Activated effector memory CD4-positive, alpha-beta T cell treated with anti-CD3 and anti-CD28 coated beads, Interleukin-2, amount 50 U/mL, for 16 hours (primary cell): ENCODE results near the gene LYSMD3.
A peak's percentile ranks its signal among the peaks of the same experiment; 100 is the strongest.
"Not testable (repeated sequence)": the region's sequence is repeated elsewhere in the genome, so short reads cannot be mapped to it uniquely, and the experiment has no call there.

ENCODE experiments used
- DNase-seq: peaks from one replicate; pipeline ENCODE4 v3.0.0-alpha.2; 2020

Gene LYSMD3

DNA sequence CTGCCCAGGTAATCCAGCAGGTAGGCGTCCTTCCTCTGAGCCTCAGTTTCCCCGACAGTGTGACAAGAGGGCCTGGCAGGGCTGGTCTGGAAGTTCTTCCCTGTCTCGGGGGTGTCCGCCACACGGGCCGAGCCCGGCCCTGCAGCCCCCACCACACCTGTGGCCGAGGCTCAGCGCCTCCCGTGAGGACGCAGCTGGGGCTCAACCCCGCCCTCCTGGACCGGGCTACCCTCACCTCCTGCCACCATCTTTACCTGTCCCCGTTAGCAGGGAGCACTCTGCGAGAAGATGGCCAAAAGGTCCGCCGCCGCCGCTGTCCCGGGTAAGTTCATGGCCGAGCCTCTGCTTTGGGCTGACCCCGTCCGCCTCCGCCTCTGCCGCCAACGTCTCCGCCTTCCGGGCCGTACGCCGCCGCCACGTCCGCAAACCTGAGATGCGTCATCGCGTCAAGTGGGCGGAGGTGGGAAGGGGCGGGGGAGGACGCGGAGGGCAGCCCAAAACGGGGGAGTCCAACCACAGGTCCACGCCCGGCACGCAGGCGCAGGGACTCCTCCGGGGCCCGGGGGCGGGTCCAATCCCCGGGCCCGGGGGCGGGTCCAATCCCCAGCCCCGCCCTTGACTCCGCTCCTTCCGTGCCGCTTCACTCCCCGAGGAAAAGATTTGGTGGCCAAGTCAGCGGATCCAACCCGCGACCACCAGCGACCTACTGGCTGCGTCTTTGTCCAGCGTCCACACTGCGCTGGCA, at the start of gene LYSMD3:
TSS of gene LYSMD3 (minus strand) at position 391 of the 745 bp plus-strand sequence. CDS start 4,295 bp downstream, outside the sequence.
- DNase-seq = peak; percentile 99

DNA sequence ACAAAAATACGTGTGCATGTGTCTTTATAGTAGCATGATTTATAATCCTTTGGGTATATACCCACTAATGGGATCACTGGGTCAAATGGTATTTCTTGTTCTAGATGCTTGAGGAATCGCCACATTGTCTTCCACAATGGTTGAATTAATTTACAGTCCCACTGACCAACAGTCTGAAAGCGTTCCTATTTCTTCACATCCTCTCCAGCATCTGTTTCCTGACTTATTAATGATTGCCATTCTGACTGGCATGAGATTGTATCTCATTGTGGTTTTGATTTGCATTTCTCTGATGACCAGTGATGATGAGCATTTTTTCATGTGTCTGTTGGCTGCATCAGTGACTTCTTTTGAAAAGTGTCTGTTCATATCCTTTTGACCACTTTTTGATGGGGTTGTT, 47.2 kb upstream of the LYSMD3 start:
- not testable (repeated sequence) for DNase-seq

DNA sequence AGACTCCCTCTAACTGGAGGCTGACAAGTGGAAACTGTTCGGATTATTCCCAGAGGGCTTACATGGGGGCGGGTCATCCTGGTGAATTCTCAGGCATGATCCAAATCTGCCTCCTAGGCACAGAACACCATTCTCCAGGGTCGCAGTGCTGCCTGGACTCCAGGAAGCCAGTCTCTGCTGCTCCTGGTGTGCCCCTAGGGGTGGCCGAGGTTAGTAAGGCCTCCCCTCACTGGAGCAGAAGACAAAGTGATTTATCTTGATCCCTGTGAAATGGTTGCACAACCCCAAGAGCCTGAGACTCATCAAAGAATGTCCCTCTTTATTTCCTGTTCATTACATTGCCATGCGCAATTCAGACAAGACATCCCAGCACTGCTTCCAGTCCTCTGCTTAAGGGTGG, 46.3 kb upstream of the LYSMD3 start:
- no peak for DNase-seq

DNA sequence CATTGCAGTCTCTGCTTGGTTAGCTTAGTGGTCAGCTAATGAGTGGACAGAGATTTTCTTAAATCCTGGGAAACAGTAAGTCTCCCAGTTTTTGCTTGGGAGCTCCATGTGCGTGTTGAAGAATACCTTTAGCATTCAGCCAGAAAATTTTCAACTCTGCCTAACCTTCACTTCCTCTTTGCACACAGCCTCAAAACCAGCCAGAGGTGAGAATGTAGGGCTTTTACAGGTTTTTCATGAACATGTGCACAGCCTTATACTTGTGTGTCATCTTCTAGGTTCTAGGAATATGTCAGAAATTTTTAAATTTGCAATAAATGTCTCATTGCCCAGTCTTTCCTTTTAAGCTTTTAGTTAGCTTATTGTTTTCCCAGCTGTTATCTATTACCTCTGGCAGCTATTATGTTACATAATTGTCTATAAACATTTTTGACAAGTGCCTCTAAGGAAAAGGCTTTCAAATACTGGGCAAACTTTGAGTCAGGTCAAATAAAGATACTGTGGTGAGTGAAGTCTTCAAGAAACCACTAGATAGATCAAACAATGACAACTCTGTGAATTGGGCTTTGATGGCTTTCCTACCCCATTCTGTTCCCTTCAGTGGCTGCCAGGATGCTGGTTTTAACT, 41.9 kb upstream of the LYSMD3 start:
- DNase-seq = no peak

DNA sequence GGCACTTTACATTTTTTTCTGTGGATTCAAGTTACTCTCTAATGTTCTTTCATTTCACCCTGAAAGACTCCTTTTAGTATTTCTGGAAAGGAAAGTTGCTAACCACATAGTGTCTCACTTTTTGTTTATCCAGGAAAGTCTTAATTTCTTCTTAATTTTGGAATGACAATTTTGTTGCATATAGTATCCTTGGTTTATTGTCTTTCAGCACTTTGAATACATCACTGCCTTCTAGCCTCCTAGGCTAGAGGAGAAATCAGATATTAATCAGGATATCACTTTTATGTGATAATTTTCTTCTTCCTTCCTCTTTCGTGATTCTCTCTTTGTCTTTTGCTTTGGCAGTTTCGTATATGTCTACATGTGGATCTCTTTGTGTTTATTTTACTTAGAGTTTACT, 40.6 kb upstream of the LYSMD3 start:
- DNase-seq = no peak

DNA sequence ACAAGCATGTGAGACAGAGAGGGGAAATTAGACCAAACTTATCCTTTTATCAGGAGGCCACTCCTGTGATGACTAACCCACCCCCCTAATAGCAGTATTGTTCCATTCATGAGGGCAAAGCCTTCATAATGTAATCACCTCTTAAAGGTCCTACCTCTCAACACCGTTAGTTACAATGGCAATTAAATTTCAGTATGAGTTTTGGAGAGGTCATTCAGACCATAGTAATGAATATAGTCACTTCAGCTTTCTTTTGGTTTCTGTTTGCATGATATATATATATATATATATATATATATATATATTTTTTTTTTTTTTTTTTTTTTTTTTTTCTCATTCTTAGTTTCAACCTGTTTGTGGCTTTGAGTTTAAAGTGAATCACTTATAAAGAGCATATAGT, 39.7 kb upstream of the LYSMD3 start:
- DNase-seq = no peak

DNA sequence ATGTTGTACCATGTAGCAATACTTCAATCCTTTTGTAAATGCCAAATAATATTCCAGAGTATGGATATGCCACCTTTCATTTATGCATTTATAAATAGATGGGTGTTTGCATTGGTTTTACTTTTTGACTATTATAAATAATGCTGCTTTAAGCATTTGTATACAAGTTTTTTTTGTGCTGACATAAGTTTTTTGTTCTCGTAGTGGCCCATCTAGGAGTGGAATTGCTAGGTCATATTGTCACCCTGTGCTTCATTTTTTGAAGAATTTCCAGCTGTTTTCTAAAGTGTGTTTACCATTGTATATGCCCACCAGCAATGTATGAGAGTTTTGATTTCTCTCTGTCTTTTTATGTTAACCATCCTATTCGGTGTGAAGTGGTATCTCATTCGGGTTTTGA, 36.1 kb upstream of the LYSMD3 start:
- DNase-seq = no peak

DNA sequence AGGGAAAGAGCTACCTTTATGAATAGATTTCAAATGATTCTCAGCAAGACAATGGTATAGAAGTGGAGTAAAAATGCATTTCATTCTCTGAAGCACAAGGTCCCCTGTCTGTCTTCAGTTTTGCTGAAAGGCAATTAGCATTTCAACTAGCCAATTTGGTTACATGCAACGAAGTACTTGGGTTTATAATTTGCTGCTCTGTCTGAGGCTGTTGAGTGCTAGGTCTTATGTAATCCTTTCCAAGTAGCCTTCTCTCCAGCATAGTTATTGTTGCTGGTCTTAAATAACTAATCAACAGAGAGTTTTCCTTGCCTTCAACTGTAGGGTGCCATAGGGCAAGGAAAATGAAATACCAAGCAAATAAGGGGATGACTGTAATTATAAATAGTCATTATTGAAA, 33.7 kb upstream of the LYSMD3 start:
- DNase-seq = no peak

DNA sequence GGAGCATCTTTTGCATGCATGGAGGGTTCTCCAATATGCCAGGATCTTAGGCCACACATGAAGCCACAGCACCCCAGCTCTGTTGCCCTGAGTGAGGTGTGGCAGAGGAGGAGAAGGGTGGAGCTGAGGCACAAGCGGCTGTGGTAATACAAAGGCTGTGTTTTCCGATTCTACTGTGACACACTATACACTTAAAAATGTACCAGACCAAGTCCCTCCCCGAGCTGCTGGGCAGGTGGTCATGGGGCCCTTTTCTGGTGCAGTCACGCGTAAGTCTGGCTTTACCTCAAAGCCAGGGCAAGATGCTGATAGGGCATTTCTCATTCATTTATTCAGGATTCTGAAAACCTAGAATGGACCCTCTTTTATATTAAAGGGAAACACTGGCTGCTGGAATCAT, 33.0 kb upstream of the LYSMD3 start:
- DNase-seq = no peak

DNA sequence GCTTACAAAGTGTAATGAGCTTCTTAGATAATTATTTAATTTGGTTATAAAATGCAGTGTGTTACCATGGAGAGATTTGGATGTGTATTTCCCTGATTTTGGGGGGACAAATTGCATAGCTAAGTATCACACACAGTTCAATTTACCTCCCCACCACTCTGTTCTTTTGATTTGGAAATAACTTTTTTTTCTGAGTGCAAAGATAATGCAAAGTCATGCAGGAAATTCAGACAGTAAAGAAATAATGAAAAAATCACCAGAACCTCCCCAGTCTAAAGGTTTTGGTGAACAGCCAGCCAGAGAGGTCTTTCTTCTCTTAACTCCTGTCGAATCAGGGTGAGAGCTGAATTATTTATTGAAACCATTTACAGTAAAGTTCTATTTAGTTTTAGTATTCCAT, 32.4 kb upstream of the LYSMD3 start:
- no peak for DNase-seq

DNA sequence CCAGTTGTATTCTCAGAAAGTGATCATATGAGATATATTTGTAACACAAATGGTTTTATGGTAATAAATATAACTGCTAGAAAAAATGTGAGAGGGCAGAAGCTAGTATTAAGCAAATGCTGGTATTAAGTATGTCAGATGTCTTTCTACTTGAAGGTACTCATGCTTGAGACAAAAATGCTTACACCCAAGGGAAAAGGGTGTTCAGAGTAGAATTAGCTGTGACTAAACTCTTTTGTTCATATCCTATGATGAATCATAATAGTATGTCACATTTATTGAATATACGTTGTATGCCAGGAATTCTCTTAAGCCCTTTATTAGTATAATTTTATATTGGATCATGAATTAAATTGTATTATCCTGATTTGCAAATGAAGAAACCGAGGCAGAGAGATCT, 31.4 kb upstream of the LYSMD3 start:
- no peak for DNase-seq

DNA sequence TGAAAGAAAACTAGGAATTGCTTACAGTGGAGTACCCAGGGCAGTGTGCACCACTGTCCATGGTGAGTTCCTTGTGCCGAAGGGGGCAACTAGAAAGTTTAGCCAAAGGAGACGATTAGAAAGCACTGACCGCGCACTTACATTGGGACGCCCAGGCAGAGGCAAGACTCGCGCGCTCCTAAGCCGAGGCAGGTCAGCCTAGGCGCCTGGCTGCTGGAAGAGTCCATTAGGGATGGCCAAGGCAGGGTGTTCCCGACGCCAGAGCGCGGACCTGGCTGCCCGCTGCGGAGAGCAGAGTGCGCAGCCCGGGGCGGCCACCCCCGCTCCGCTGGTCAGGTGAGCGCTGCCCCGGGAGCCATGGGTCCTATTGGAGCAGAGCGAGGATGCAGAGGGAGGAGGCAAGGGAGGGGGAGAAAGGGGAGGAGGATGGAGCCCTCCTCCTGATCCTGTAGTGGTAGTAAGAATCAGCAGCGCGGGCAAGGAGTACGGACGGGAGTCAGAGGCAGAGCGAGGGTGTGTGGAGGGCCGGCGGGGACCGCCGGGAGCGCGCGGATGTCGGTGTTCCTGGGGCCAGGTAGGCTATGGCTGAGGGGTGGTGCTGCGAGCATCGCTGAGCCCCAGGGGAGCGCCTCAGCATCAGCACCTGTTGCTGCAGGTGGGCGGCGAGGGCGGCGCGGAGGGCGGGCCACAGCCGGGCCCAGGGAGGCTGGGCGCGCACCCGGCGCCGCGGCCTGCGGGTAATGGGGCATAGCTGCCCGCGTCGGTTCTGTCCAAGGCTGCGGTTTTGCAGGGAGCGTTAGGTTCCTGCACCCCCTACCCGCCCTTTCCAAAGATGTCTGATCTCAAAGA, 29.2 kb upstream of the LYSMD3 start, which contains the start of gene ADGRV1:
TSS of gene ADGRV1 (plus strand) at position 454 of the 849 bp plus-strand sequence. CDS start at position 553, 99 bp downstream.
- no peak for DNase-seq

DNA sequence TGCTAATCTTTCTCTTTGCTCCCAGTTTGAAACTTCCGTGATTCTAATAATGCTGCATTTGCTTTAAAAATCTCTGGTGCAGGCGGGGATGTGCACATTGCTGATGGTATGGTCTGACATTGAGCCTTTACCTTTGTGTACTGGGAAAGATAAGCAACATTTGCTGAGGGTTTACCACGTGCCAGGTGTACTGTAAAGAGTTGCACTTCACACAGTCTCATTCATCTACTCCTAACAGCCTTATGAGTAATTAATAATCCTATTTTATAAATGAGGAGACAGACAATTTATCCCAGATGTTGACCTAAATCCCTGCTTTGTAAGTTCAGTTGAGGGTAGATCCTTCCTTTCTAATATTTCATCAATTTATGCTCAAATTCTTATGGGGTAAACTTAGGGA, 28.5 kb upstream of the LYSMD3 start:
- no peak for DNase-seq

DNA sequence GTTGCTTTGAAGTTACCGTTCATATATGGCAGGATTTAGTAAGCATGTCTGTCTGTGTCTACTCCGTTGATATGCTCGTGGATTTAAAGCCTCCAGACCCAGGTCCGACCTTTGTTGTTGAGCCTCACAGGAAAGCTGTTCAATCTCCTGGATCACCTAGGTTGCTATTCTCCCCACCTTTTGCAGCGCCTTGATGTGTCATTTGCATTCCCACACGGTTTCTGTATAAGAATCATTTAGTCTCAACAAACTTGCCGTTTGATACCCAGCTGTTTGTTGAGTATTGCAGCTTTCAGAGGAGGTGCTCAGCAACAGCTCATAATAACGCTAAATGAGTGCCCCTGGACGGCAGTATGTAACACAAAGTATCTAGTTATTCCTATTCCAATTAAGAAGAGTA, 28.0 kb upstream of the LYSMD3 start:
- no peak for DNase-seq

DNA sequence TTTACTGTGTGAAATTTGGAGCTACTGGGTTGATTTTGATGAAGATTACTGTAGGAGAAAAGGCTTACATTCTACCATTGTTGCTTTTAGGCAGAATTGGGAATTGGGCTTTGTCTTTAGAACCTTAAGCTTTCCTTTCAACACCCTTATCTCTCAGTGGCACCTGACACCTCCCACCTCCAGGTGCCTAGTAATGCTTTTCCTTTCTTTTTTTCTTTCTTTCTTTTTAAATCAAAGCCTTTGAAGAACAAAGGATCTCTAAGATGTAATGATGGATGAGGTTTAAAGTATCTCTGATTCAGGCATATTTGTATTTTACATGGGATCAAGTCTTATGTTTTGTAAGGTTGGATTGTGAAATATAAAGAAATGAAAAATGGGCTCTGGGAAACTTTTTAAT, 26.3 kb upstream of the LYSMD3 start:
- DNase-seq = no peak

DNA sequence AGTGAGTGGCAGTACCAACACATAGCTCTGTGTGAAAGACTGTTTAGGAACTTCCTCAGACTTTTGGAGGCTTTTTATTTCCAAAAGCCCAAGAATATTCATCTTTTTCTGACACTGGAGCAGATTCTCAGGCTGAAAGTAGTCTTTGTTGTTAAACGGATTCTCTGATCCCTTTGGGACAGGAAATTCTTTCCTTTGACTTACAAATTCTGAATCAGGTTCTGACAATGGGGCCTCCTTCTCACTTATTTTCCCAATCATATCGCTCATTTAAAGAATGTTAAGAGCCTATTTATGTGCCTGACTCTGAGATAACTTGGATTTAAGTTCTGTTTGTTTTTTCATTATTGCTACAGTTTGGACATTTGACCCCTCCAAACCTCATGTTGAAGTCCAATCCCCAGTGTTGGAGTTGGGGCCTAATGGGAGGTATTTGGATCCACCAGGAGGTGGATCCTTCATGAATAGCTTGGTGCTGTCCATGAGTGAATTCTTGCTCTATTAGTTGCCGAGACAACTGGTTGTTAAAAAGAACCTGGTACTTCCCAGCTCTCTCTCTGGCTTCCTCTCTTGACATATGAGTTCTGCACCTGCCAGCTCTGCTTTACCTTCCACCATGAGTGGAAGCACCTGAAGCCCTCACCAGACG, 25.1 kb upstream of the LYSMD3 start:
- no peak for DNase-seq

DNA sequence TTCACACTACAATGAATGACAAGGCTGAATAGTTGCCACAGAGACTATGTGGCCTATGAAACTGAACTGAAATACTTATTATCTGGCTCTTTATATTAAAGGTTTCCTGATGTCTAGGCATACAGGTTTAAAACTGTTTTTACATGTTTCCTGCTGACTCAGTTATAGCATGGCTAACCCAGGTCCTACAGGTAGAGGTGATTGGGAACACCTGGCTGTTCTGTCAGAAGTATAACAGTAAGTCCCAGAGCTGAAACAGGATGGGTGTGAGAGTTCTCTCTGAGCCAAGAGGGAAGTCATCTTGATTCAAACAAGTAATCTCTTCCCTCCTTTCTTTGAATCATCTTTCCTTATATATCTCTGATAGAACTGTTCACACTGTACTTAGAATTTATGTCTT, 24.3 kb upstream of the LYSMD3 start:
- no peak for DNase-seq

DNA sequence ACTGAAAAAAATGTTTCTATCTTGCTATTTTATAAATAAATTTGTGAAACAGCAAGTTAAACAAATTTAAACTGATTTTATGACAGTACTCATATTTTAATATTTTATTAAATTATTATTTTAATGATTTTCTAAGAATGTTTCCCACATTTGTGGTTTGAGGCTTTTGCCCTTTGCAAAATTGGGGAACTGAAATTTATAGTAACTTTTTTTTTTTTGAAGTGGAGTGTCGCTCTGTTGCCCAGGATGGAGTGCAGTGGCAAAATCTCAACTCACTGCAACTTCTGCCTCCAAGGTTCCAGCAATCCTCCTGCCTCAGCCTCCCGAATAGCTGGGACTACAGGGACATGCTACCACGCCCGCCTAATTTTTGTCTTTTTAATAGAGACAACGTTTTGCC, 22.0 kb upstream of the LYSMD3 start:
- DNase-seq = no peak

DNA sequence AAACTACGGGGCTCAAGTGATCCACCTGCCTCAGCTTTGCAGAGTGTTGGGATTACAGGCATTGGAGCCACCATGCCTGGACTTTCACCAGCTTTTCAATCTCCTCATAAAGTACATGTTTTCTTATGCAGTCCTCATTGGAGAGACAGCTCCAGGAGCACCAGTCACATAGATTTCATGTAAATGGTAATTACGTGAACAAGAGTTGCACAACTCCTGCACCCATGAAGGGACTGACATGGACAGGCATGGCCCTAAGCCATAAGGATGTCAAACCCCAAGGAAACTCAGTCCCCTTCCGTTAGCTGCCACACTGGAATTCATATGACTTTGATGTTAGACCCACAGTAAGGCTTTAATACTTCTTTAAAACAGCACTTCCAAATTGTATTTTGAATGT, 21.6 kb upstream of the LYSMD3 start:
- DNase-seq = no peak

DNA sequence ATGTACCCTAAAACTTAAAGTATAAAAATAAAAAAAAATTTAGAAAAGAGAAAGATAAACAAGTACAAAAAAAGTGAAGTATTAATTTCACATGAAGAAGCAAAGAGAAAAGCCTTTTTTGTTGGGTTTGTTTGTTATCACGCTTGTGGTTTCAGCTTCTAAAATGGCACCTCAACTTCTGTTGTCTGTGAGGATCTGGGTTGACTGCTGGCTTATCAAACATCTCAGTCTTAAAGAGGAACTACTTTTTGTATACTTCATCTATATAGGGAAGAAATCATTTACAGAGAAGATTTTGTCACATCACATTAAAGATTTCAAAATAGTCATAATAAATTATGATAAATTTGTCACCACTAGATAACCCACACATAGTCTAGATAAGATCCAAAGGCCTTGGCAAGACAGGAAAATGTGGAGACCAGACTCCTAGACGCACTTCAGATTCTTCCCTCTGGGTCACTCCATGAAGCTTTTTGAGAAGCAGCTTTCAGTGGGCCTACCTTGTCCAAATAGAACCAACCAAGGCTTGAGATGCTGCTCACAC, 20.4 kb upstream of the LYSMD3 start:
- no peak for DNase-seq

DNA sequence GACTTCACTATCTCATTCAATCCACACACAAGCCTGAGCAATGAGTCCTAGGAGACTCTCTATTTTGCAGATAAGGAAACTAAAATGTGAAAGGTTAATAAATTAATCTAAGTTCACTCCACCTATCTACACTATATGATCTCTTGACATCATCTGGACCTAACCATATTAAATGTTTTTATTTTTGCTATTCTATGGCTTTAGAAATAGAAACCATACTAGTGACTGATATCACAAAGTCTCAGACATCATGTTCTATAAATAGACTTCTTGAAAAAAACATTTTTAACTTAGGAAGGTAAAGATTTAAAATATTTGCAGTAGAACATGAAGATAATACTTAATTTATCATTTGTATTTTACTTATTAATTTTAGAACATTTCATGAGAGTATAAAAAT, 19.8 kb upstream of the LYSMD3 start:
- DNase-seq = no peak

DNA sequence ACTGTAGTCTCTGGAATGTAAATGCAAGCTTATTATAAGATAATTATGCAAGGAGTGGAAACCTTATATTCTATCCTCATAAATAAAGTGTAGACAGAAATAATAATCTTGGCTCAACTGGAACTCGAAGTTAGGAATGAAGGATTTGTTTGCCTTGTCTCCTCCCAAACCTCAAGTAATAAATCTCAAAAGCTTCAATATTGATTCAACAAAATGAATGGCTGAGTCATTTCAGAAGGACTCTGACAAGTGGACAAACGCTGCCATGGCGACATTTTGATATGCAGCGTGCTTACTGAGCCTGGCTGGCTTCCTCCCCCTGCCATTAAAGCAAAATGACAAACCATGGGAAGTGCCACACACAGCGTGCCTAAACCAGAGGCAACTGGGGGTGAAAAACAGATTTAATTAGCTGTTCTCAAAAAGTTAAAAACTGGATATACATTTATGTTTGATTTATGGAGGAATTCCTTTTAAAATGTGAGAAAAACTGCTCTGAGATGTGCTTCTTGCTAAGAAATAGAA, 18.7 kb upstream of the LYSMD3 start:
- DNase-seq = no peak

DNA sequence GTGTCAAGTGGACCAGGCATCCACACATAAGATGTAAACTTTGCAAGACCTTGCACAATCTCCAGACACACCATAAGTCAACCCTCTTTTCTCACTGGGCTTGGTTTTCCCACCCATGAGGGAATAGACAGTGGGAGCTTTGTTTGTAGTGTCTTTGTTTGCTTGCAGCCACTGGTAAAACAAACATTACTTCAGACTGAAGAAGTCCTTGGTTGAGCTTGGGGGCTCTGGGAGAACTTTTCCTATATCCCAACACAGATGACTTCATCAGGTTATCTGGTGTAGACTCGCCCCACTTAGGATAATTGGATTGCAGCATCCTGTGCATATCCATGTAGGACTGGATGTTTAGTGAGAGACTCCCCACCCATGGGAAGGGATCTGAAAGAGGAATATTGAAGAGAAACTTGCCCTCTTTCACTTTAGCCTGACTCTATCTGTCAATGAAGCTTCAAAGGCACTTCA, 17.7 kb upstream of the LYSMD3 start:
- DNase-seq = no peak
